NCI-H748 (cell line): ENCODE measurements around the gene HS3ST4.
"Not testable (repeated sequence)": the region's sequence is repeated elsewhere in the genome, so short reads cannot be mapped to it uniquely, and the experiment has no call there.

Experiments
- DNase-seq: peaks from one replicate; lab custom pipeline; 2025; ENCODE audit not compliant: unreplicated experiment; lab: John Stamatoyannopoulos, UW

HS3ST4 gene

GRCh38 chr16:26078716-26079355 lies 387.1 kb downstream of the HS3ST4 start:
- DNase-seq = peak; percentile 89

- DNase-seq = peak; percentile 96
These were observed 395.3 kb downstream of the HS3ST4 start for GRCh38 chr16:26087091-26087490.

GRCh38 chr16:26091511-26091910 lies 399.8 kb downstream of the HS3ST4 start:
- DNase-seq = no peak

- DNase-seq = not testable (repeated sequence)
These were observed 406.4 kb downstream of the HS3ST4 start for GRCh38 chr16:26098206-26098605.

- DNase-seq = no peak
These were observed 410.6 kb downstream of the HS3ST4 start for GRCh38 chr16:26102369-26102768.

- DNase-seq = no peak
These were observed 417.2 kb downstream of the HS3ST4 start for GRCh38 chr16:26108836-26109505.

GRCh38 chr16:26111900-26112299 lies 420.1 kb downstream of the HS3ST4 start:
- DNase-seq = no peak

GRCh38 chr16:26118575-26118974 lies 426.8 kb downstream of the HS3ST4 start:
- no peak for DNase-seq

- peak; percentile 80 for DNase-seq
These were observed 429.0 kb downstream of the HS3ST4 start for GRCh38 chr16:26120729-26121128.

- DNase-seq = no peak
These were observed 436.5 kb downstream of the HS3ST4 start for GRCh38 chr16:26128296-26128695.

- DNase-seq = no peak
These were observed 438.2 kb downstream of the HS3ST4 start for GRCh38 chr16:26129997-26130396.

- peak; percentile 67 for DNase-seq
These were observed 441.8 kb downstream of the HS3ST4 start for GRCh38 chr16:26133416-26134093.

- DNase-seq = no peak
These were observed 442.8 kb downstream of the HS3ST4 start for GRCh38 chr16:26134588-26134987.

GRCh38 chr16:26137956-26138355 lies 446.2 kb downstream of the HS3ST4 start:
- DNase-seq = no peak

- DNase-seq = no peak
These were observed 447.3 kb downstream of the HS3ST4 start for GRCh38 chr16:26139091-26139490.

GRCh38 chr16:26139884-26140283 lies 448.1 kb downstream of the HS3ST4 start:
- no peak for DNase-seq

GRCh38 chr16:26149364-26150190 lies 457.8 kb downstream of the HS3ST4 start:
- DNase-seq = no peak

GRCh38 chr16:26155221-26155620 lies 463.5 kb downstream of the HS3ST4 start:
- DNase-seq = no peak

- no peak for DNase-seq
These were observed 465.6 kb downstream of the HS3ST4 start for GRCh38 chr16:26157319-26157718.

- no peak for DNase-seq
These were observed 466.5 kb downstream of the HS3ST4 start for GRCh38 chr16:26158142-26158759.
